Stimulated activated CD8-positive, alpha-beta memory T cell treated with anti-CD3 and anti-CD28 coated beads, Interleukin-2, amount 100 ng/mL, for 48 hours (primary cell): Measurements from ENCODE around the gene SH2D1B.
"Not testable (repeated sequence)": the region's sequence is repeated elsewhere in the genome, so short reads cannot be mapped to it uniquely, and the experiment has no call there.

ENCODE experiments used
- DNase-seq, 2 donors: peaks; one replicate each; pipeline ENCODE4 v3.0.0-alpha.2; 2020; ENCODE audit warnings: low read depth in 2 of 2

The SH2D1B gene

GRCh38 chr1:162361349-162361748, 50.6 kb downstream of the SH2D1B start:
- DNase-seq, result no peak

GRCh38 chr1:162360874-162361260, 51.1 kb downstream of the SH2D1B start:
- no peak for DNase-seq

GRCh38 chr1:162360237-162360873, 51.6 kb downstream of the SH2D1B start:
- DNase-seq, result no peak

GRCh38 chr1:162359523-162360236, 52.3 kb downstream of the SH2D1B start:
- no peak for DNase-seq

GRCh38 chr1:162358928-162359327, 53.0 kb downstream of the SH2D1B start:
- no peak for DNase-seq

GRCh38 chr1:162357681-162358266, 54.2 kb downstream of the SH2D1B start:
- DNase-seq, result no peak

- no peak for DNase-seq
These were observed 58.2 kb downstream of the SH2D1B start for GRCh38 chr1:162353702-162354101.

- DNase-seq, result no peak
These were observed 58.9 kb downstream of the SH2D1B start for GRCh38 chr1:162353078-162353477.

GRCh38 chr1:162351874-162352273, 60.1 kb downstream of the SH2D1B start:
- DNase-seq, result not testable (repeated sequence)

- no peak for DNase-seq
These were observed 60.6 kb downstream of the SH2D1B start for GRCh38 chr1:162351246-162351842.

- no peak for DNase-seq
These were observed 62.2 kb downstream of the SH2D1B start for GRCh38 chr1:162349635-162350330.

- no peak for DNase-seq
These were observed 64.7 kb downstream of the SH2D1B start for GRCh38 chr1:162347281-162347680.
